GM19397 (cell line): ENCODE measurements around the gene BTBD6.

Experiments used
- ATAC-seq: cut with Tn5 transposase; IDR thresholded peaks from one replicate; pipeline ENCODE4 v1.9.1; 2021; ENCODE audit warnings: mild to moderate bottlenecking, moderate library complexity; ENCODE audit not compliant: unreplicated experiment

Gene BTBD6

GRCh38 chr14:105227346-105227745, 21.0 kb upstream of the BTBD6 start:
- ATAC-seq, result no peak

- ATAC-seq, result no peak
These were observed 19.8 kb upstream of the BTBD6 start for GRCh38 chr14:105228562-105228961.

- no peak for ATAC-seq
These were observed 19.2 kb upstream of the BTBD6 start for GRCh38 chr14:105229099-105229655.

- ATAC-seq, result no peak
These were observed 7.3 kb upstream of the BTBD6 start for GRCh38 chr14:105240811-105241576.

DNA sequence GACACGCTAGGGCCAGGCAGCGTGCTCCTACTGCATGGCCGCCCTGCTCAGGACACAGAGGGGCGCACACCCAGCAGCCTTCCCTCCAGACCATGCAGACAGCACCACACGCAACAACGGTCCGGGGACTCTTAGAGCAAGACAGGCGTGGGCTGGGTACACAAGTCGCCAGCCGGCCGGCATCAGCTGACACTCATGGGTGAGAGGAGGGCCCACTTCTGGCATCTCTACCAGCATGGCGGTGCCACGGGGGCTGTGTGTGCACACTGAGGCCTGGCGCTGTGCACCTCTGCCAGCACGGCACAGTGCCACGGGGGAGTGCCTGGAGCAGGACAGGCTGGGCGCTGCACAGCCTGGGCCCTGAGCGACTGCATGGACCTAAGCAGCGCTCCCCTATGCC, 6.7 kb upstream of the BTBD6 start:
- no peak for ATAC-seq

DNA sequence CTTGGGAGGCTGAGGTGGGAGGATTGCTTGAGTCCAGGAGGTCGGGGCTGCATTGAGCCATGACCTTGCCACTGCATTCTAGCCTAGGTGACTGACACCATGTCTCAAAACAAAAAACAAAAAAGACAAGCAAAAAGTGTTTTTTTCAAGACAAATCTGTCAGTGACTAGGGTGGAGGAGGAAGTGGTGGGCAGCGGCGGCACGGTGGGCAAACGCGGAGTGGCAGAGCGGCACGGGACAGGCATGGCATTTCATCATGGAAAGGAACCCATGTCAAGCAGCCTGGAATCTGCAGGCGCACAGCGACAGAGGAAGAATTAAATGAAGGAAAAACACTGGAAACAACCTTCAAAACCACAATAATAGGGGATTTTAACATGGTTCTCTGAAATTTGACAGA, 4.0 kb upstream of the BTBD6 start:
- no peak for ATAC-seq

- no peak for ATAC-seq
These were observed 1.3 kb upstream of the BTBD6 start for GRCh38 chr14:105247026-105247425.

DNA sequence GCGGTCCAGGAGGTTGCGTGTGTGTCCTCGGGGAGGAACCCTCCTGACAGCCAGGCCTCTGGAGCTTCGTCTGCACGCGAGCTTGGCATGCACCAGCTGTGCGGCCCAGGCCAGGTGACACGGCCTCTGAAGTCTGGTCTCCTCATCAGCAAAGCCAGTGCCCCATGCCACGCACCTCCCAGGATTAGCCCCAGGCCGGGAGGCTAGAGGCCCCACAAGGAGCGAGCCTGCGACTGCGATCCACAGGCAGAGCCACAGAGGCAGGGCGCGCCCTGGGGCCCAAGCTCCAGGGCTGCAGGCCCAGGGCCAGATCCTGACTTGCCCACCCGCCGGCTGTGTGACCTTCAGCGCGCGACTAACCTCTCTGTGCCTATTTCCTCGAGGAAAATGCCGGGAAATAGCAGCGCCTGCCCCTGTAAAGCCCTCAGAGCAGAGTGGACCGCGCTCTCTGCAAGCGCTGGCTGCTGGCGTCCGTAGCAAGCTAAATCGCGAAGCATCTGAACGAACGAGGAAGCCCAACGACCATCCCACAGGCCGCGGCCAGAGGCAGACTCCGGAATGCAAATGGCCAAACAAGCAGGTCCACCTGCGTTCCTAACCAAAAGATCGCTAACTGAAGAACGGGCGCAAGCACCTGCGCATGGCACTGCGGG, 492 bp upstream of the BTBD6 start:
- ATAC-seq, result no peak

GRCh38 chr14:105249182-105250007, 1.1 kb downstream of the BTBD6 start:
- no peak for ATAC-seq

DNA sequence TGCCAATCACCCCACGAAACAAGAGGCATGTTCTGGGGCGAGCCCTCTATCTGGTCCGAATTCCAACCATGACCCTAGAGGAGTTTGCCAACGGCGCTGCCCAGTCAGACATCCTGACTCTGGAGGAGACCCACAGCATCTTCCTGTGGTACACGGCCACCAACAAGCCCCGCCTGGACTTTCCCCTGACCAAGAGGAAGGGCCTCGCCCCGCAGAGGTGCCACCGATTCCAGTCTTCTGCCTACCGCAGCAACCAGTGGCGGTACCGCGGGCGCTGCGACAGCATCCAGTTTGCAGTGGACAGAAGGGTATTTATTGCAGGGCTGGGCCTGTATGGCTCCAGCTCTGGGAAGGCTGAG, 1.7 kb downstream of the BTBD6 start:
- no peak for ATAC-seq

GRCh38 chr14:105250986-105251385, 2.7 kb downstream of the BTBD6 start:
- no peak for ATAC-seq

DNA sequence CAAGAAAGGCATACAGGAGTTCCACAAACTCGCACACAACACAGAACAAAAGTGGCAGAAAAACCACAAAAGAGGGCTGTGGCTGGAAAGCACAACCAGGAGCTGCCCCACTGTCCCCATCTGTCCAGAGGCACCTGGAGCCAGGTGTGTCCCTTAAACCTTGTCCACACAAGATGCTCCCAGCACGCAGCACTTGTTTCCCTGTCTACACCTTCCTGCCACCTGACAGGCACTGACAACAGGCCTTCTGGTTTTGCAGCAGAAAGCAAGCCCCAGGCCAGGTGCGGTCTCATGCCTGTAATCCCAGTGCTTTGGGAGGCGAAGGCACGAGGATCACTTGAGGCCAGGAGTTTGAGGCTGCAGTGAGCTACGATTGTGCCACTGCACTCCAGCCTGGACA, 3.6 kb downstream of the BTBD6 start:
- no peak for ATAC-seq

DNA sequence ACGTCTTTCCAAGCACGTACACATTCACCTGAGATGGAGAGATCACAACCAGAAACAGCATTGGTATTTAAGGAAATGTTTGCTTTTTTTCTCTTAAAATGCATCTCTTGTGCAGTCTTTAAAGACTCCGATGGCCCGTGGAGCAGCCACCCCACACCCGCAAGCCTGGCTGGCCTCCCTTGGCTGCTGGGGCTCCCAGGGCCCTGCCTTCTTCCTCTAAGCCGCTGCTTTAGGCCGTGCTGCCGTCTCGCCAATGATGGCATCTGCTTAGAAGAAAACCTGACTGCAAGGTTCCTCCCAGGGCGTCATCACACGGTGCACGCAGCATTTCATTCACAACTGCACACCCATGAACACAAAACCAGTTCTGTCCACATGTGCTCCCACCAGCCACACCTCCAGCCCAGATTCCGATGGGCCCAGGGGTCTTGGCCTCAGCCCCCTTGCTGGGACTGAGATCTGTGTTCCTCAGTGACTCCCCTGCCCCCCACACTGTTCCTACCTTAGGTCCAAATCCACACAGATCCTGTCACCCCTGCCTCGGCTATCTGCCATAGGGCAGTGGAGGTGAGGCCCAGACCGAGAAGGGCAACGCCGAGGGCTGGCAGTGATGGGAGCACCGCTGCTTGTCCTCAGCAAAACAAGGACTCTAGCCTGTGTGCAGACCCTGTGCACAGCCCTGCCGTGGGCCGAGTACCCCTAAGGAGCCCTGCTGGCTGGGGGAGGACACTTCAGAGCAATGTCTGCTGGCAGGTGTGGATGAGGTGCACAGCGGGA, 4.4 kb downstream of the BTBD6 start:
- ATAC-seq, result no peak

GRCh38 chr14:105253329-105253682, 5.0 kb downstream of the BTBD6 start:
- ATAC-seq, result no peak

DNA sequence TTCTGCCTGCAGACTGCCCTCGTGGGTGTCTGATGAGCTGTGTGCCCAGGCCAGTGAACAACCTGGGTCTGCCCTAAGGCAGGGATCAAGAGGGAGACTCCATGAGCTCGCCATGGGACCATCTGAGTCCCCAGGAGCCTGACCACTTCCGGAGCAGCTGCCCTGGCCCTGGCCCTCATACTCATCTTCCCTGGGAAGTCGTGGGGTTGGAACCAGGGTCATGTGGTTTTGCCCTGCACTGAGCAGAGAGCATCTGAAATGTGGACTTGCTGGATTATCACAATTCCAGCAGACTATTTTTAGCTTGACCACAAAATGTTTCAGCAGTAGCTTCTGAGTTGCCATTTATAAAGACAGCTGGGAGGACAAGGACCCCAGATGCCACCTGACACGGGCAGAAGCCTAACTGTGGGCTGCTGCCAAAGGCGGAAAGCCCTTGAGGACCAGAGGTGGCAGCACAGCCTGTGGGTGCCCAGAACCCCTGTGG, 6.7 kb downstream of the BTBD6 start:
- ATAC-seq, result no peak

GRCh38 chr14:105256292-105256960, 8.1 kb downstream of the BTBD6 start:
- no peak for ATAC-seq

- no peak for ATAC-seq
These were observed 9.1 kb downstream of the BTBD6 start for GRCh38 chr14:105257464-105257863.

- ATAC-seq, result no peak
These were observed 10.5 kb downstream of the BTBD6 start for GRCh38 chr14:105258846-105259245.

- no peak for ATAC-seq
These were observed 12.6 kb downstream of the BTBD6 start for GRCh38 chr14:105260959-105261358.

DNA sequence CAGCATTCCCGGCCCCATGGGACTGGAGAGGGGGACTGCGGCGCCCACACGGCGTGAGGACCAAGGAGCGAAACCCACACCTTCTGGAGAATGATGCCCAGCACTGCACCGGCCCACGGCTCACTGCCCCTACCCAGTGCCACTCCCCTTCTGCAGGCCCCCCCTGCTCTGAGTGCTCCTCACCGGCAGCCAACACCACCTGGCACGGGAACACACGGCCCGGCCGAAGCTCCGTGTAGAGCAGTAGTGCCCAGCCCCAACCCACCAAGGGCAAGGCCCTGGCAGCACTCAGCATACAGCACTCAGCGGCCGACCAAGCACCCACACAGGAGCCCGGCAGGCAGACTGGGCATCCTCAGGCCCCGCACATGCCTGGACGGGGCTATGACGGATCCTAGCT, 13.4 kb downstream of the BTBD6 start:
- ATAC-seq, result no peak
